Parathyroid adenoma (tissue), 2 donors: Measurements from ENCODE around the gene TXNRD2.

Source experiments
- H2AFZ ChIP-seq: fragments of 300-600 bp; sonication (generic); one replicate; pipeline ENCODE4 v1.7.0; 2017; ENCODE audit warnings: antibody characterized with exemption, mild to moderate bottlenecking
- H3K27ac ChIP-seq: fragments of 300-600 bp; sonication (generic); one replicate; pipeline ENCODE4 v1.7.0; 2017
- H3K27me3 ChIP-seq: fragments of 300-600 bp; sonication (generic); one replicate; pipeline ENCODE4 v1.7.0; 2017; ENCODE audit warnings: low read length; ENCODE audit not compliant: control insufficient read depth, insufficient read depth
- H3K36me3 ChIP-seq: fragments of 300-600 bp; sonication (generic); one replicate; pipeline ENCODE4 v1.7.0; 2017; ENCODE audit warnings: low read length; ENCODE audit not compliant: control insufficient read depth, insufficient read depth
- H3K4me1 ChIP-seq: fragments of 300-600 bp; sonication (generic); one replicate; pipeline ENCODE4 v1.7.0; 2017; ENCODE audit warnings: control low read depth
- H3K4me2 ChIP-seq: fragments of 300-600 bp; sonication (generic); one replicate; pipeline ENCODE4 v1.7.0; 2017; ENCODE audit warnings: low read length
- H3K4me3 ChIP-seq: fragments of 300-600 bp; sonication (generic); one replicate; pipeline ENCODE4 v1.7.0; 2017; ENCODE audit warnings: low read depth, low read length
- H3K79me2 ChIP-seq: fragments of 300-600 bp; sonication (generic); one replicate; pipeline ENCODE4 v1.7.0; 2017; ENCODE audit warnings: control low read depth
- H3K9ac ChIP-seq: fragments of 300-600 bp; sonication (generic); one replicate; pipeline ENCODE4 v1.7.0; 2017; ENCODE audit warnings: mild to moderate bottlenecking
- H3K9me3 ChIP-seq: fragments of 300-600 bp; sonication (generic); one replicate; pipeline ENCODE4 v1.7.0; 2017; ENCODE audit warnings: low read length; ENCODE audit not compliant: control insufficient read depth
- TF ChIP-seq, protein P1 (sequence below): fragments of 300-600 bp; sonication (generic); IDR thresholded peaks from one replicate; pipeline ENCODE4 v1.7.0; 2017; ENCODE audit warnings: antibody characterized with exemption, mild to moderate bottlenecking
- donor health status: primary hyperparathyroidism.

Gene TXNRD2

GRCh38 chr22:19973551-19974267 is 32.1 kb upstream of the TXNRD2 start:
- TF ChIP-seq, protein P1, sequence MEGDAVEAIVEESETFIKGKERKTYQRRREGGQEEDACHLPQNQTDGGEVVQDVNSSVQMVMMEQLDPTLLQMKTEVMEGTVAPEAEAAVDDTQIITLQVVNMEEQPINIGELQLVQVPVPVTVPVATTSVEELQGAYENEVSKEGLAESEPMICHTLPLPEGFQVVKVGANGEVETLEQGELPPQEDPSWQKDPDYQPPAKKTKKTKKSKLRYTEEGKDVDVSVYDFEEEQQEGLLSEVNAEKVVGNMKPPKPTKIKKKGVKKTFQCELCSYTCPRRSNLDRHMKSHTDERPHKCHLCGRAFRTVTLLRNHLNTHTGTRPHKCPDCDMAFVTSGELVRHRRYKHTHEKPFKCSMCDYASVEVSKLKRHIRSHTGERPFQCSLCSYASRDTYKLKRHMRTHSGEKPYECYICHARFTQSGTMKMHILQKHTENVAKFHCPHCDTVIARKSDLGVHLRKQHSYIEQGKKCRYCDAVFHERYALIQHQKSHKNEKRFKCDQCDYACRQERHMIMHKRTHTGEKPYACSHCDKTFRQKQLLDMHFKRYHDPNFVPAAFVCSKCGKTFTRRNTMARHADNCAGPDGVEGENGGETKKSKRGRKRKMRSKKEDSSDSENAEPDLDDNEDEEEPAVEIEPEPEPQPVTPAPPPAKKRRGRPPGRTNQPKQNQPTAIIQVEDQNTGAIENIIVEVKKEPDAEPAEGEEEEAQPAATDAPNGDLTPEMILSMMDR = no peak
- H3K36me3 ChIP-seq = no peaks in the 10 kb centered on the region
- H3K9ac ChIP-seq = no peak overlapping the region
- H3K9me3 ChIP-seq = no peaks in the 10 kb centered on the region
- H3K27ac ChIP-seq = no peak overlapping the region
- no peaks in the 10 kb centered on the region for H3K79me2 ChIP-seq
- no peaks in the 10 kb centered on the region for H3K4me1 ChIP-seq
- H2AFZ ChIP-seq = no peak overlapping the region
- no peak overlapping the region for H3K4me2 ChIP-seq
- H3K4me3 ChIP-seq = no peak overlapping the region
- no peaks in the 10 kb centered on the region for H3K27me3 ChIP-seq

DNA sequence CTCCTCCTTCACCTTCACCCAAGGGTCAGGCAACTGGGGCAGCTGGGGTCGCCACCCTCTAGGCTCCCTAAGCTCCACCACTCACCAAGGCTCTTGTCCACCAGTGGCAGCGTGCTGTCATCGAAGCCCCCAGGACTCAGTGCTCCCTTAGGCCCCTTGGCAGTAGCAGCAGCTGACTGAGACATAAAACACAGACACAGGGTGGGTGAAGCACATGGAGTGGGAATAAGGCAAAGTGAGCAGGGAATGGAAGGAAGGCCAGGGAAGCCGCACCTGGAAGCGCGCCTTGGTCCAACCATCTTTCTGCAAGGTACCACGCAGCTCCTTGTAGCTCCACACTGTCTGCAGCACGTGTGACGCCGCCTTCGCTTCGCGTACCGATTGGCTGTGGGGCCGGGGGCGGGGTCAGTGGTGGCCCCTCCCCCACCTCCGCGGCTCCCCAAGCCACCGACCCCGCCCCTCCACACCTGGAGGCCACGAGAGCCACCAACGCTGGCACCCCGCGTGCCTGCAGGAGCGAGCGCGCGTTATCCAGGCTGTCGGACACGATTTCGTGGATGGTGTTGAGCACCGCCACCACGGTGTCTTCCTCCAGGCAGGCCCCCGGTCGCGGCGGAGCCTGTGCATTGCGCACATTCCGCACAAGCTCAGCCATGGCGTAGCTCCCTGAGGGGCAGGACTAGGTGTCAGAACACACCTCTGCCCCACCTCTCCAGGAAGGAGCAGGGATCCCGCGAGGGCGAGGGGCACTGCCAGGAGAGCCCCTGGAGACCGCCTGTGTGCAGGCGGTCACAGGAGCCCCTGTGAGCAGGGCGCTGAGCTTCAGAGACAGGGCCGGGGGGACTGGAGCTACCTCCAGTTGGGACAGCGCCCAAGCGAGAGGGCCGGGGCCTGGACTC is 31.3 kb upstream of the TXNRD2 start:
- H3K4me2 ChIP-seq = no peak overlapping the region
- H3K4me3 ChIP-seq = no peak overlapping the region
- no peaks in the 10 kb centered on the region for H3K4me1 ChIP-seq
- H3K27me3 ChIP-seq = no peaks in the 10 kb centered on the region
- H3K27ac ChIP-seq = no peak overlapping the region
- no peaks in the 10 kb centered on the region for H3K79me2 ChIP-seq
- H3K36me3 ChIP-seq = no peaks in the 10 kb centered on the region
- H2AFZ ChIP-seq = no peak overlapping the region
- TF ChIP-seq, protein P1 = no peak
- no peak overlapping the region for H3K9ac ChIP-seq
- H3K9me3 ChIP-seq = no peaks in the 10 kb centered on the region

- H3K79me2 ChIP-seq = no peaks in the 10 kb centered on the region
- H3K4me2 ChIP-seq = no peak overlapping the region
- no peaks in the 10 kb centered on the region for H3K9me3 ChIP-seq
- no peak overlapping the region for H3K27ac ChIP-seq
- TF ChIP-seq, protein P1 = no peak
- no peak overlapping the region for H3K4me3 ChIP-seq
- H3K4me1 ChIP-seq = no peaks in the 10 kb centered on the region
- H3K27me3 ChIP-seq = no peaks in the 10 kb centered on the region
- H2AFZ ChIP-seq = no peak overlapping the region
- H3K36me3 ChIP-seq = no peaks in the 10 kb centered on the region
- no peak overlapping the region for H3K9ac ChIP-seq
These were observed 30.6 kb upstream of the TXNRD2 start for GRCh38 chr22:19972251-19972650.

- no peaks in the 10 kb centered on the region for H3K79me2 ChIP-seq
- H3K4me1 ChIP-seq = no peaks in the 10 kb centered on the region
- TF ChIP-seq, protein P1 = no peak
- H3K27ac ChIP-seq = no peak overlapping the region
- H2AFZ ChIP-seq = no peak overlapping the region
- no peaks in the 10 kb centered on the region for H3K36me3 ChIP-seq
- H3K9me3 ChIP-seq = no peaks in the 10 kb centered on the region
- H3K9ac ChIP-seq = no peak overlapping the region
- H3K4me3 ChIP-seq = no peak overlapping the region
- H3K27me3 ChIP-seq = no peaks in the 10 kb centered on the region
- no peak overlapping the region for H3K4me2 ChIP-seq
These were observed 29.9 kb upstream of the TXNRD2 start for GRCh38 chr22:19971276-19972124.
